PFSK-1 (cell line): ENCODE data around the gene MRPL21.

ENCODE experiments used
- FOXP2 ChIP-seq: optimal IDR thresholded peaks from 2 replicates; pipeline ENCODE3; 2011; ENCODE audit warnings: borderline replicate concordance, control low read depth, inconsistent platforms; ENCODE audit not compliant: insufficient read depth; ENCODE audit errors: extremely low read length, extremely low read depth
- POLR2AphosphoS5 ChIP-seq: IDR thresholded peaks from 2 replicates; pipeline ENCODE4 v1.6.1; 2012; ENCODE audit warnings: low read depth, mild to moderate bottlenecking, control low read depth, low read length, moderate library complexity
- REST ChIP-seq, 2 experiments: IDR thresholded peaks; 2 replicates each; pipeline versions ENCODE4 v1.6.1 to v1.8.0; 2011 to 2012; ENCODE audit warnings: low read depth in 2 of 2, low read length in 2 of 2, control low read depth in 1 of 2, inconsistent platforms in 1 of 2, mild to moderate bottlenecking in 1 of 2, moderate library complexity in 1 of 2; ENCODE audit not compliant: insufficient read depth in 1 of 2
- SIN3A ChIP-seq: IDR thresholded peaks from 2 replicates; pipeline ENCODE4 v1.6.1; 2012; ENCODE audit warnings: mild to moderate bottlenecking, low read length, moderate library complexity, borderline replicate concordance; ENCODE audit not compliant: insufficient read depth
- TAF1 ChIP-seq: IDR thresholded peaks from 2 replicates; pipeline ENCODE4 v1.6.1; 2012; ENCODE audit warnings: low read length, control low read depth, borderline replicate concordance; ENCODE audit not compliant: insufficient read depth

DNA sequence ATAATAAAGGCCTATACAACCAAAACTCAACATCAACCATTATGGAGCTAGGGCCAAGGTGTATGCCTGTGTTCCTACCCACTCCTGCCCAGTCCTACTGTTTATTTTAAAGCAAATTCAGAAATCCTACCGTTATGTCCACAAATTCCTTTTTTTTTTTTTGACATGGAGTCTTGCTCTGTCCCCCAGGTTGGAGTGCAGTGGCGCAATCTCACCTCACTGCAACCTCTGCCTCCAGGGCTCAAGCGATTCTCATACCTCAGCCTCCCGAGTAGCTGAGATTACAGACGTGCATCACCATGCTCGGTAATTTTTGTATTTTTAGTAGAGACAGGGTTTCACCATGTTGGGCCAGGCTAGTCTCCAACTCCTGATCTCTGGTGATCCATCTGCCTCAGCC is 58.8 kb downstream of the MRPL21 start:
- TF ChIP-seq POLR2AphosphoS5 (no peak), FOXP2 (no peak), TAF1 (no peak), REST (IDR thresholded peaks at IDR 0.05; ENCODE audit: insufficient read depth in 1 of 2, low read depth in 2 of 2, low read length in 2 of 2) (no peak), SIN3A (no peak)
